HG02884 (cell line): ENCODE results near the gene ZNF107.
"Not testable (repeated sequence)": the region's sequence is repeated elsewhere in the genome, so short reads cannot be mapped to it uniquely, and the experiment has no call there.

ENCODE experiments used
- ATAC-seq: cut with Tn5 transposase; IDR thresholded peaks from one replicate; pipeline ENCODE4 v1.9.1; 2021; ENCODE audit warnings: mild to moderate bottlenecking, moderate library complexity; ENCODE audit not compliant: unreplicated experiment

ZNF107 gene

GRCh38 chr7:64729089-64729848 lies 63.3 kb downstream of the ZNF107 start:
- ATAC-seq: no peak

GRCh38 chr7:64733550-64734240 lies 67.8 kb downstream of the ZNF107 start:
- no peak for ATAC-seq

GRCh38 chr7:64736575-64736974 lies 70.6 kb downstream of the ZNF107 start:
- no peak for ATAC-seq

GRCh38 chr7:64738403-64738802 lies 72.5 kb downstream of the ZNF107 start:
- not testable (repeated sequence) for ATAC-seq

DNA sequence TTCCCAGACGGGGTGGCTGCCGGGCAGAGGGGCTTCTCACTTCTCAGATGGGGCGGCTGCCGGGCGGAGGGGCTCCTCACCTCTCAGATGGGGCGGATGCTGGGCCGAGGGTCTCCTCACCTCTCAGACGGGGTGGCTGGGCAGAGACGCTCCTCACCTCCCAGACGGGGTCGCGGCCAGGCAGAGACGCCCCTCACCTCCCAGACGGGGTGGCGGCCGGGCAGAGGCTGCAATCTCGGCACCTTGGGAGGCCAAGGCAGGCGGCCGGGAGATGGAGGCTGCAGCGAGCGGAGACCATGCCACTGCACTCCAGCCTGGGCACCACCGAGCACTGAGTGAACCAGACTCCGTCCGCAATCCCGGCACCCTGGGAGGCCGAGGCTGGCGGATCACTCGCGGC lies 73.0 kb downstream of the ZNF107 start:
- ATAC-seq: not testable (repeated sequence)

DNA sequence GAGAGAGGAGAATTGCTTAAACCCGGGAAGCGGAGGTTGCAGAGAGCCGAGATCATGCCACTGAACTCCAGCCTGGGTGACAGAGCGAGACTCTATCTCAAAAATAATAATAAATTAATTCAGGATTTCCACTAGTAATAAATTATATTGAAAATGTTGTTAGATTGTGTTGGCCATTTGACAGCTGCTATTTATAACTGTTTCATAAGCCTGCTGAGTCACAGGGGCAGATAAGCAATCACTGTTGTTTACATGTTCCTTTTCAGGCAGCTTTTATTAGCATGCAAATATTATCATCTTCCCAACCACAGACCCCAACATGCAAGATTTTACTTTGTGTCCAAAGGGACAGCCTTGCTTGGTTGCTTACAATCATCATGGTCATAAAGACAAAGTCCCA lies 78.7 kb downstream of the ZNF107 start:
- ATAC-seq: no peak

DNA sequence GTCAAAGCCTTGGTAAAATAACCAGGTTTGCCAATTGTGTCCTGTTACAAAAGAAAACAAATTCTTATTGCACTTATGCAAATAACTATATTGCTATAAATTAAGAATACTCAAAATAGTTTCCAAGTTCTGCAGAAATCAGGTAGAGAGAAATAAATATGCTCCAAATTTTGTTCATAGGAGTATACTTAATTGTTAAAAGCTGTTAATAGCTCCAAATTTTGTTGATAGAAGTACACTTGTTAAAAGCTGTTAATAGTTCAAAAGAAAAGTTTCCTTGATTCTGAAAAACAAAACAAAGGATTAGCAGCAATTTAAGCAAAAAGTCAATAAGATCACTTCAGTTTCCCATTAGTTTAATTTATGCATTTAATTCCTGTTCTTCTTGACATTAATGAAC lies 81.9 kb downstream of the ZNF107 start:
- ATAC-seq: no peak

DNA sequence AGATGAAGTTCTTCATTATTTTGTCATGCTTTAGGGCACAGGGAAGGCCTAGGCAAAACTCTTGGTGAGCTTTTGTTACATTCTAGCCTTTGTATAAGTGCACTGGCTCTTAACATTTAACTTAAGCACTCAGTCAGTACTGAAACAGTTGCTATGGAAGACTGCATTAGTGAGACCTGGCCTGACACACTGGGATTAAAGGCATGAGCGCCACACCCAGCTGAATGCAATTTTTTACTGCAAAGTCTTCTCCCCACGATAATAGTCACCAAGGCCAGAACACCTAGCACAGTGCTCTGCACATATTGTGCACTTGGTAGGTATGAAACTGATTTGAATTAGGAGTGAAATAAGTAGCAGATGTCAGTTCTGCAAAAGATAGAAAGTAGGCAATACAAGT lies 87.1 kb downstream of the ZNF107 start:
- no peak for ATAC-seq

DNA sequence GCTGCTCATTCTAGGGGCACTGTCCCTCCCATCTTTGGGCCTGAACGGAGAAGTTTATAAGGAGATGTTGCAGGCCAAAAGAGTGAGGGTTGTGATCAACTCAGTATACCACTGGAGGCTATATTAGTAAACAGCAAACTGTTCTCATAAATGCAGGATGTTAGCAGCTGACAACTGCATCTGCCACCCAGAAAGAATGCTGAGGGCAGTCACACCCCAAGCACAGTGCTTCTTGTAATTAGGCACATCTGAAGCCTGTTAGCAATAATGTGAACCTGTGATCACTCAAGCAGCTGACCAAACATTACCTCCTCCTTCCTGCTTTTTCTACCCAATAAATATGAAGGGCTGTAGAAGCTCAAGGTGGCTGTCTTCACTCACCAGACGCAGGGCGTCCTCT lies 89.9 kb downstream of the ZNF107 start:
- ATAC-seq: no peak

GRCh38 chr7:64758151-64758550 lies 92.2 kb downstream of the ZNF107 start:
- no peak for ATAC-seq
